GM10266 (cell line): Measurements from ENCODE around the gene LMAN2L.

Experiments
- DNase-seq: peaks from one replicate; pipeline ENCODE4 v3.0.0; 2012; ENCODE audit errors: extremely low spot score
- TF ChIP-seq, protein P1 (sequence below): IDR thresholded peaks from 2 replicates; pipeline ENCODE4 v1.5.1; 2012; ENCODE audit warnings: mild to moderate bottlenecking, low read depth; ENCODE audit not compliant: control insufficient read depth, insufficient read depth; ENCODE audit errors: missing control alignments

LMAN2L gene

DNA sequence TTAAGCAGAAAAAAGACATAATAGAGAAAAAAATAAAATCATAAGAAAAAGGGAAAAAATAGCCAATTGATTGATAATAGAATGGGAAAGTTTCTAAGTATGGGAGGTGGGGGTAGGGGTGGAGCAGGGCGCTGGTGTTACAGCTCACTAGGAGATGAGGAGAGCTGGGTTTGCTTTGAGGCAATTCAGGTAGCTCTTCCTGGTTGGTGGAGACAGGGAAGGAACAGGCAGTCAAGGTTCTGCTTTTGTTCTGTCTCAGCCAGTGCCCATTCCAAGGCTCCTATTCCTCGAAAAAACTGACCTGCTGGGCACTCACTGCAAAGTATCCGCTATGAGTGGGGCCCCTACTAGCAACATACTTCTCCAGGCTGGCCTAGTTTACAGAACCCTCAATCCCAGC is 19.1 kb upstream of the LMAN2L start:
- TF ChIP-seq, protein P1, sequence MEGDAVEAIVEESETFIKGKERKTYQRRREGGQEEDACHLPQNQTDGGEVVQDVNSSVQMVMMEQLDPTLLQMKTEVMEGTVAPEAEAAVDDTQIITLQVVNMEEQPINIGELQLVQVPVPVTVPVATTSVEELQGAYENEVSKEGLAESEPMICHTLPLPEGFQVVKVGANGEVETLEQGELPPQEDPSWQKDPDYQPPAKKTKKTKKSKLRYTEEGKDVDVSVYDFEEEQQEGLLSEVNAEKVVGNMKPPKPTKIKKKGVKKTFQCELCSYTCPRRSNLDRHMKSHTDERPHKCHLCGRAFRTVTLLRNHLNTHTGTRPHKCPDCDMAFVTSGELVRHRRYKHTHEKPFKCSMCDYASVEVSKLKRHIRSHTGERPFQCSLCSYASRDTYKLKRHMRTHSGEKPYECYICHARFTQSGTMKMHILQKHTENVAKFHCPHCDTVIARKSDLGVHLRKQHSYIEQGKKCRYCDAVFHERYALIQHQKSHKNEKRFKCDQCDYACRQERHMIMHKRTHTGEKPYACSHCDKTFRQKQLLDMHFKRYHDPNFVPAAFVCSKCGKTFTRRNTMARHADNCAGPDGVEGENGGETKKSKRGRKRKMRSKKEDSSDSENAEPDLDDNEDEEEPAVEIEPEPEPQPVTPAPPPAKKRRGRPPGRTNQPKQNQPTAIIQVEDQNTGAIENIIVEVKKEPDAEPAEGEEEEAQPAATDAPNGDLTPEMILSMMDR = no peak
- DNase-seq = no peak

DNA sequence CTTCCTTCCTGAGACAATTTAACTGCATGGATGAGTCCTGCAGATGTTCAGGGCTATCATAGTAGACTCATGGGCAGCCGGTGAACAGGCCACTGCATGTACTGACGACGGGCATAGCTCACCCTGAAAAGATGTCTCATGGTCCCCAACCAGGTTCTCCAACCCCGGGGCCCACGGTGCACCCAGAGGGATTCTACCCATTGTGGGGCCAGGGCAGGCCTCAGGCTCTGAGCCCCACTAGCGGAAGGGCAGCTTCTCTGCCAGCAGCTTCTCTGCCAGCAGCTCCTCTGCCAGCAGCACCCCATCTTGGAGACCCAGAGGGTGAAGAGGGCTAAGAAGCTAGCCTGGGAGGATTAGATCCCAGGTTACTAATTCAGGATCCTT is 17.6 kb upstream of the LMAN2L start:
- TF ChIP-seq, protein P1 = no peak
- no peak for DNase-seq

DNA sequence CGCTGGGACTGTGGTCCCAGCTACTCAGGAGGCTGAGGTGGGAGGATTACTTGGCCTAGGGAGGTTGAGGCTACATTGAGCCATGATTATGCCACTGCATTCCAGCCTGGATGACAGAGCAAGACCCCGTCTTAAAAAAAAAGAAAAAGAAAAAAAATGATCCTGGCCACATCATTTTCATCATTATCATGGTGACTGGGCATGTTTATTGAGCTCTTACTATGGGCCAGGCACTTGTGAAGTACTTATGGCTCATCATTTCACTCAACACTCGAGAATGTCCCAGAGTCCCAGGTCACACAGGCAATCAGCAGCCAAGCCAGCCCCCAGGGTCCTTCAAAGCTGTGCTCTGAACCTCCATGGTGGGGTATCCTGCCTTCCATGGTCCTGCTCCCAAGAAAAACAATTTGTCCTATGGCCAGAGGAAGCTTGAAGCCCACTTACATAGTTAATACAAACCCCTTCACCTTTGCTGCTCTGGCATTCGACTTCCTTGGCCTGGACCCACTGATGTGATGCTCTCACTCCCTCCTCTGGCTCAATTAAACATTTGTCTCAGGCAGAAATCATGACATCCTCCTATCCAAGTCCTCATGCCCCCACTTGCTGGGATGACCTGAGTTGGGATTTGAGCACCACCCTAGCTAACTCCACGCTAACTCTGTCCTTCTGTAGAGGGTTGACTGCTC is 17.1 kb upstream of the LMAN2L start:
- TF ChIP-seq, protein P1 = no peak
- DNase-seq = no peak

DNA sequence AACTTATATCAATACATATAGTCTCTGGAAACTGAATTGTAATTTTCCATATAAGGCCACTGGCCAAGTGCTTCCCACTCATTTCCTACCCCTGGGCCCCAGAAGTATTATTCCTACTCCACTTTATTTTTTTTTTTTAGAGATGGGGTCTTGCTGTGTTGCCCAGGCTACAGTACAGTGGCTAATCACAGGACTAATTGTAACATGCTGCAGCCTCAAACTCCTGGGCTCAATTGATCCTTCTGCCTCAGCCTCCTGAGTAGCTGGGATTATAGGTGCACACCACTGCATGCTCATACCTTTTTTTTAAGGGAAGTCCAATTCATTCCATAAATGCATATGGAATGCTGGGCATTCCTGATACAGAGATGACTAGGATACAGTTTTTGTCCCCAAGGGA is 14.5 kb upstream of the LMAN2L start:
- DNase-seq = no peak
- TF ChIP-seq, protein P1 = no peak

DNA sequence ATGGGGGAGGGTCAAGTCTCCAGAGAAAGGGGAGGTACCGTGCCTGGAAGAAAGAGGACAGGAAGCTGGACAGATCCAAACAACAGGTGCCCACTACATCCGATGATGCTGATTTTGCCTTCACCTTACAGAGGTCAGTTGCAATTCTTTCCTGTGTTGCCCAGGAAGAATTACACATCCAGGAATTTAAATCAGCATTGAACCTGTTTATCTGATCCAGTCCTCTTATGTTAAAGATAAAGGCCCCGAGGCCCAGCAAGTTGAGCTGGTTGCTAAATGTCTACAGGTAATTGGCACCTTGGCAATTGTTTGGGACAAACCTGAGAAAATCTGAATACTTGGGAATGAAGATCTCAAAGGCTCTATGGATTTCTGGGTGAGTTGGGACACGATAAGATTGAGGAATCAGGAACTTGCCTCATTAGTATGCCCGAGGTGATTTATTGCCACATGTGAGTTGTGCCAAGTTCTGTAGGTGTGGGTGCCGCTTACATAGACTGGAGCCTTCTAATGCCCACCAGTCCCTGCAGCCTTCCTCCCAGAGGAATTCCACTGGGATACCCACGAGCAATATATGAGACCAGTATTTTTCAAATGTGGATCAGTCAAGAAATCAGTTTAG is 13.9 kb upstream of the LMAN2L start:
- no peak for DNase-seq
- TF ChIP-seq, protein P1 = no peak

DNA sequence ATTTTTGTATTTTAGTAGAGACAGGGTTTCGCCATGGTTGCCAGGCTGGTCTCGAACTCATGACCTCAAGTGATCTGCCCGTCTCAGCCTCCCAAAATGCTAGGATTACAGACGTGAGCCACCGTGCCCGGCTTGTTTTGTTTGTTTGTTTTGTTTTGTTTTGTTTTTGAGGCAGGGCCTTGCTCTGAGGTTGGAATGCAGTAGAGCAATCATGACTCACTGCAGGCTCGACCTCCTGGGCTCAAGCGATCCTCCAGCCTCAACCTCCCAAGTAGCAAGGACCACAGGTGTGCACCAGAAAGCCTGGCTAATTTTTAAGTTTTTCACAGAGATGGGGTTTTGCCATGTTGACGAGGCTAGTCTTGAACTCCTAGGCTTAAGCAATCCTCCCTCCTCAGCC is 11.9 kb upstream of the LMAN2L start:
- TF ChIP-seq, protein P1 = no peak

DNA sequence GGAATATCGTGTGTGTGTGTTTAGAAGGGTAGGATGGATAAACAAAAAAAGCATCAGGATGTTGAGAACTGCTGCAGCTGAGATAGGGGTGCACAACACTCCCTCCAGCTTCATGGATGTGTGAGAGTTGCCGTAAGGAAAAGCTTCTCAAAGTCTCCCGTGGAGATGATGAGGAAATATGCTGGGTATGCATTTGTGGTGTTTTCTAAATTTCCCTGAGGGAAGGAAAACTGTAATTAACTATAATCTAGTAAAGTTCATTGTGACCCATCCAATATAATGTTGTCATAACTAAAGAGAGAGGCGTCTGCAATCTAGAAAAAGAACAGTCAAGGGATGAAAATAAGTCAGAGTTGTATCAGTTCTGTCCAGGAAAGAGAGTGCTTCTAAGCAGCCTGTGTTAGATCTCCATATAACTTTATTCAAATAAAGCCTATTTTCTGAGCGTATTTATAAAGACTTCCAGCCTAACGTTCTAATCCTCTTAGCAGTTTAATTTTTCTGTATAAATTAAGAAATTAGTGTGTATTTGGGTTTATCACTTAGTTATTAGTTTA is 7.3 kb upstream of the LMAN2L start:
- TF ChIP-seq, protein P1 = no peak
- no peak for DNase-seq

More for the DNA sequence above, 11.9 kb upstream of the LMAN2L start:
- DNase-seq = no peak
